ENCODE measurements around the gene PPP1R1B. TPM values are rescaled to one million over a fixed set of nuclear protein-coding genes. Genes with fewer than 3 reads are reported as not detected.

The PPP1R1B gene
- total RNA-seq, 1 donor from 2014 or later, result not detected

DNA sequence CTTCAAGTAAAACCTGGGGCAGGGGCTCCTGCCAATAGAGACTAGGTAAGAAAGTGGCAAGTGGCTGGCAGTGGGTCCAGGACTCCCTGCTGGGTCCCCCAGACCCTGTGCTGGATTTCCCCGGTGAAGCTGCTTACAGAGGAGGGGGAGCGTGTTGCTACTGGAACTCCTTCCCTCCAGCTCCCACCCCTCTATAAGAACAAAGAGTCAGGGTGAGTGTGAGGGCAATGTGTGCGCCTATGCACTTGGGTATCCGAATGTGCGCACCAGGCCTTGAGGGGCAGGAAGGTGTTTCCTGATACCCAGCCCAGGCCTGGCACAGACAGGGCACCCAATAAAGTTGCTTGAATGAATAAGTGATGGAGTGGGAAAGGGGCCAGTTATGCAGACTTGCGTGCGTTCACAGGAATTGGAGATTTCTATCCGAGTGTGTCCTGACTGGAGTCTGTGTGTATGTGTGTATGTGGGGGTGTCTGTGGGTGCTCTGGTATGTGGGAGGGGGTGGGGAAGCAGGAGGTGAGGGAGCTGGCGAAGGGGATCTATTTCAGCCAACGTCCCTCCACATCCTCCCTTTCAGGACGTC lies 30.7 kb upstream of the PPP1R1B start:
- H3K27me3 ChIP-seq (ENCODE audit: control insufficient read depth, insufficient read depth, low read length), result peaks cover 85% of the 10 kb centered on the region
- TF ChIP-seq, protein P1, sequence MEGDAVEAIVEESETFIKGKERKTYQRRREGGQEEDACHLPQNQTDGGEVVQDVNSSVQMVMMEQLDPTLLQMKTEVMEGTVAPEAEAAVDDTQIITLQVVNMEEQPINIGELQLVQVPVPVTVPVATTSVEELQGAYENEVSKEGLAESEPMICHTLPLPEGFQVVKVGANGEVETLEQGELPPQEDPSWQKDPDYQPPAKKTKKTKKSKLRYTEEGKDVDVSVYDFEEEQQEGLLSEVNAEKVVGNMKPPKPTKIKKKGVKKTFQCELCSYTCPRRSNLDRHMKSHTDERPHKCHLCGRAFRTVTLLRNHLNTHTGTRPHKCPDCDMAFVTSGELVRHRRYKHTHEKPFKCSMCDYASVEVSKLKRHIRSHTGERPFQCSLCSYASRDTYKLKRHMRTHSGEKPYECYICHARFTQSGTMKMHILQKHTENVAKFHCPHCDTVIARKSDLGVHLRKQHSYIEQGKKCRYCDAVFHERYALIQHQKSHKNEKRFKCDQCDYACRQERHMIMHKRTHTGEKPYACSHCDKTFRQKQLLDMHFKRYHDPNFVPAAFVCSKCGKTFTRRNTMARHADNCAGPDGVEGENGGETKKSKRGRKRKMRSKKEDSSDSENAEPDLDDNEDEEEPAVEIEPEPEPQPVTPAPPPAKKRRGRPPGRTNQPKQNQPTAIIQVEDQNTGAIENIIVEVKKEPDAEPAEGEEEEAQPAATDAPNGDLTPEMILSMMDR (IDR thresholded peaks at IDR 0.05; ENCODE audit: insufficient read depth, low read length, poor library complexity, severe bottlenecking), result no peak
- H3K4me3 ChIP-seq (ENCODE audit: low read depth, low read length), result no peak overlapping the region
- no peak for DNase-seq (ENCODE audit: low read depth)
- no peaks in the 10 kb centered on the region for H3K36me3 ChIP-seq (ENCODE audit: control insufficient read depth, insufficient read depth, low read length)

DNA sequence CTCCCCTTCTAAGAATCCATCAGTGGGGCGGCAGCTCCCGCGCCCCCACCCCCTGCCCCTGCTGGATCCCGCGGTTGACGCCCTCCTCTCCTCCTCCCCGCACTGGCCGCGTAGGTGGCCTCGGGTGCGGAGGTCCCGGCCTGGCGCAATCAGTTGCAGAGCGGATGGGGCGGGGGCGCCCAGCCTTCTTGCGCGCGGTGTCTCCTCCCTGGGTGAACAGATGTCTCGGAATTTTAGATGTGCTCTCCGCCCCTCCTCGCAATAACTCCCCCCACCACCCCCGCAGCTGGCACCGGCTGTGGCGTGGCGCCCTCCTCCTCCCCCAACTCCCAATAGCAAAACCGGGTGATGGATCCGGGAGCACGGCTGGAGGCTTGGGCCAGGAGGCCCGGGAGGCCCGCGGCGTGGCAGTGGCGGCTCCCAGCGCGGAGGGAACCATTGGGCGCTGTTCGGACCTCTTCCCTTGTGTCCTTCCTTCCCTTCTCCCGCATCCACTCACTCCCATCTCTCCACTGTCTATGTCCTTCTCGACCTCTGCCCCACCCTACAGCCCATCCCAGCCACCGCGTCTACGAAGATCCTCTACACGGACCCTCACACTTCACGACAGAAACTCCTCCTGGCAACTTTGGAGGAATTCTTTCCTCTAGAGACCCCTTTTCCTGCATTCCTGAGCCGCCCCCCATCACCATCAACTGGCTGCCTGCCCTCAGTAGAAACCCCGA lies 30.0 kb upstream of the PPP1R1B start:
- Histone ChIP-seq H3K4me3 (ENCODE audit: low read depth, low read length) (no peak overlapping the region), H3K36me3 (ENCODE audit: control insufficient read depth, insufficient read depth, low read length) (no peaks in the 10 kb centered on the region), H3K27me3 (ENCODE audit: control insufficient read depth, insufficient read depth, low read length) (peaks cover 88% of the 10 kb centered on the region)
- TF ChIP-seq, protein P1 (IDR thresholded peaks at IDR 0.05; ENCODE audit: insufficient read depth, low read length, poor library complexity, severe bottlenecking), result no peak
- DNase-seq (ENCODE audit: low read depth), result no peak

DNA sequence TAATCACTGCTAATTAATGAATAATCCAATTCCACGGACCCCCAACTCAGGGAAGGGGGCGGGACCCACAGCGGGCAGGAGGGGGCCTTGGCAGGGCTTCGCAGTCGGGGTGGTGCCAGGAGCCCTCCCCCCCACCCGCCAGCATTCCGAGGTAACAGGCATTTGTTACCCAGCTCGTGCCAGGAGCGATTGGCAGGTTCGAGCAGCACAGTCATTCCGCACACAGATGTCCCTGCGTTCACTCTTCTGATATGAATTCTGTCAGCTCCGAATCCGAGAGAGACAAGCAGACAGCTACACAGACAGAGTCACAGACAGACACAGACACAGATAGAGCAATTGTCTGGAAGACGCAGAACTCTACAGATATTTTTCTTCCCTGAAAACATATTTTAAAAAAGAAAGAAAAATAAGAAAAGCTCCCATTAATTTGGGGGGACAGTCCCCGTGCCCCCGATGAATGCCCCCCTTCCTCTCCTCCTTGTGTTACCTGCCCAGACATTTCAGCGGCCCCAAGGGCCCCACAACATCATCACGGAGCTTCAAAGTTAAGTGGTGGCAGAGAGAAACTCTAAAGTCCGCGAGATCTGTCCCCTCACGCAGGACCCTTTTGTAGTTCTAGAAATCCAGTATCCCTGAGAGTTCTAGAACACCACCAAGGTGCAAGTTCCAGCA lies 29.2 kb upstream of the PPP1R1B start:
- no peak overlapping the region for H3K4me3 ChIP-seq (ENCODE audit: low read depth, low read length)
- TF ChIP-seq, protein P1 (IDR thresholded peaks at IDR 0.05; ENCODE audit: insufficient read depth, low read length, poor library complexity, severe bottlenecking), result no peak
- DNase-seq (ENCODE audit: low read depth), result no peak
- H3K36me3 ChIP-seq (ENCODE audit: control insufficient read depth, insufficient read depth, low read length), result no peaks in the 10 kb centered on the region
- peaks cover 89% of the 10 kb centered on the region for H3K27me3 ChIP-seq (ENCODE audit: control insufficient read depth, insufficient read depth, low read length)

DNA sequence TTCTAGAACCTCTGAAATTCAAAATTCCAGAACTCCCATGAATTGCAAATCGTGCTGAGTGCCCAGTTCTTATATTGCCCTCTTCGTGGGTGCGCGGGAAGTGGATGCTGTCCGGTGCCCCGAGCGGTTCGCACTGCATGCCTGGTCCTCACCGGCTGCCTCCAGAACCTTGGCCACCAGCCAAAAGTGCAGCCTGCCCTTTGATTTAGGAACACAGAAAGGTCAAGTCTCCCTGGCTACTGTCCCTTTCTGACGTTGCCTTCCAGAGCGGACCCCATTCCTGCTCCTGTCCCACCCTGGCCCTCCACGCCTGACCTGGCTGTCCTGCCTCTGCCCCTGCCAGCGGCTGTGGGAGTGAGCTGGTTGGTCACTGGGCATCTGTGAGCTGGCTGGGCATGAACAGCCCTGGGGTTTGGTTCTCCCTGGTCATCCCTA lies 28.7 kb upstream of the PPP1R1B start:
- TF ChIP-seq, protein P1 (IDR thresholded peaks at IDR 0.05; ENCODE audit: insufficient read depth, low read length, poor library complexity, severe bottlenecking), result no peak
- no peak overlapping the region for H3K4me3 ChIP-seq (ENCODE audit: low read depth, low read length)
- H3K36me3 ChIP-seq (ENCODE audit: control insufficient read depth, insufficient read depth, low read length), result no peaks in the 10 kb centered on the region
- DNase-seq (ENCODE audit: low read depth), result no peak
- peaks cover 91% of the 10 kb centered on the region for H3K27me3 ChIP-seq (ENCODE audit: control insufficient read depth, insufficient read depth, low read length)

DNA sequence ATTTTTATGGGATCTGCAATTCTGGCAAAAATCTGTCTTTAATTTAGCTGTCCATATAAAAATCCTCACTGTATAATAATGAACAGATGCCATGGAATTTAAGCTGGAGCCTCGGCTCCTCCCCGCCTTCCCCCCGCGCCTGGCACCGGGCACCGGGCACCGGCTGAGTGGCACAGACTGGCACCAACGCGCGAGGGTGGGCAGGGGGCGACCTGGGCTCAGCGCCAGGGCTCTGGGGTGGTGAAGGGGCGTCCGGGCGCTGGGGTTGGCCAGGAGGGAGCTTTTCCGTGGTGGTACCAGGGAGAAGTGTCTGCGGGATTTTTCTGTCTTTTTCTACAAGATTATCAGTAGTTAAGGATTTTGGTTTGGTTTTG lies 28.1 kb upstream of the PPP1R1B start:
- H3K4me3 ChIP-seq (ENCODE audit: low read depth, low read length), result no peak overlapping the region
- DNase-seq (ENCODE audit: low read depth), result no peak
- TF ChIP-seq, protein P1 (IDR thresholded peaks at IDR 0.05; ENCODE audit: insufficient read depth, low read length, poor library complexity, severe bottlenecking), result no peak
- H3K36me3 ChIP-seq (ENCODE audit: control insufficient read depth, insufficient read depth, low read length), result no peaks in the 10 kb centered on the region
- peaks cover 92% of the 10 kb centered on the region for H3K27me3 ChIP-seq (ENCODE audit: control insufficient read depth, insufficient read depth, low read length)
